H1 (cell line): Measurements from ENCODE around the gene MMP7. TPM values are rescaled to one million over a fixed set of nuclear protein-coding genes. Genes with fewer than 3 reads are reported as not detected.

ENCODE experiments used
- CTCF ChIA-PET: fragments of 300-600 bp; sonication (Branson Sonifier 250); formaldehyde crosslinking; loops from one replicate; lab custom pipeline; 2021; ENCODE audit not compliant: partially characterized antibody; lab: Charles Lee
- POLR2A ChIA-PET: fragments of 300-600 bp; sonication (Branson Sonifier 250); formaldehyde crosslinking; loops from one replicate; lab custom pipeline; 2021; ENCODE audit warnings: inconsistent platforms; ENCODE audit not compliant: partially characterized antibody; lab: Charles Lee
- DNase-seq, 2 experiments: peaks; one replicate each; pipeline versions ENCODE4 v3.0.0 to v3.0.0-alpha.2; 2010 to 2022; ENCODE audit warnings: low spot score in 2 of 2, low read depth in 1 of 2, mixed read lengths in 1 of 2
- FAIRE-seq: peaks from 2 replicates; lab custom pipeline; 2011; peaks lifted over from hg19 to GRCh38; lab: Jason Lieb, UNC
- H2AFZ ChIP-seq: 2 replicates; pipeline ENCODE4 v1.8.1; 2012; ENCODE audit warnings: low read length, inconsistent platforms
- H2AK5ac ChIP-seq: 2 replicates; pipeline ENCODE4 v1.6.1; 2013; ENCODE audit warnings: low read depth, low read length
- H2BK120ac ChIP-seq: replicated peaks from 2 replicates; pipeline ENCODE3; 2013; ENCODE audit warnings: low read depth, low read length, inconsistent platforms
- H2BK12ac ChIP-seq: 2 replicates; pipeline ENCODE4 v1.6.1; 2013; ENCODE audit warnings: low read depth, low read length
- H2BK15ac ChIP-seq: 2 replicates; pipeline ENCODE4 v1.6.1; 2013; ENCODE audit warnings: low read length
- H2BK20ac ChIP-seq: 2 replicates; pipeline ENCODE4 v1.6.1; 2013; ENCODE audit warnings: low read length
- H2BK5ac ChIP-seq: 2 replicates; pipeline ENCODE4 v1.6.1; 2013; ENCODE audit warnings: low read depth, low read length
- H3K14ac ChIP-seq: 2 replicates; pipeline ENCODE4 v1.6.1; 2013; ENCODE audit warnings: inconsistent platforms; ENCODE audit not compliant: insufficient read length
- H3K18ac ChIP-seq: 2 replicates; pipeline ENCODE4 v1.6.1; 2013; ENCODE audit warnings: low read length; ENCODE audit errors: extremely low read depth
- H3K23ac ChIP-seq: 2 replicates; pipeline ENCODE4 v1.6.1; 2013; ENCODE audit warnings: inconsistent platforms; ENCODE audit not compliant: insufficient read length
- H3K23me2 ChIP-seq: 2 replicates; pipeline ENCODE4 v1.6.1; 2013; ENCODE audit warnings: low read depth, low read length
- H3K27ac ChIP-seq: 2 replicates; pipeline ENCODE4 v1.6.1; 2011; ENCODE audit warnings: low read depth, low read length, inconsistent platforms
- H3K27me3 ChIP-seq, 4 experiments: replicated peaks in 1 of 4; 1 replicate in 1 of 4; 2 replicates in 3 of 4; pipeline versions ENCODE4 v1.6.1 to v1.8.1; 2011 to 2013; ENCODE audit warnings: low read length in 3 of 4, mild to moderate bottlenecking in 3 of 4, inconsistent platforms in 2 of 4, mixed read lengths in 2 of 4, moderate library complexity in 1 of 4; ENCODE audit not compliant: control insufficient read depth in 3 of 4, insufficient read depth in 3 of 4; ENCODE audit errors: extremely low read depth in 1 of 4
- H3K36me3 ChIP-seq, 4 experiments: 2 replicates each; pipeline versions ENCODE4 v1.6.1 to v1.8.1; 2011 to 2013; ENCODE audit warnings: mild to moderate bottlenecking in 4 of 4, low read length in 3 of 4, moderate library complexity in 2 of 4, control low read depth in 1 of 4, inconsistent platforms in 1 of 4; ENCODE audit not compliant: insufficient read depth in 4 of 4, control insufficient read depth in 2 of 4
- H3K4ac ChIP-seq: replicated peaks from 2 replicates; pipeline ENCODE3; 2013; ENCODE audit warnings: low read length, low read depth, mixed read lengths, inconsistent platforms; ENCODE audit not compliant: insufficient read length
- H3K4me1 ChIP-seq, 4 experiments: replicated peaks in 1 of 4; 1 replicate in 1 of 4; 2 replicates in 3 of 4; pipeline versions ENCODE4 v1.6.1 to v1.8.1; 2011 to 2013; ENCODE audit warnings: low read length in 3 of 4, inconsistent platforms in 2 of 4, mixed read lengths in 1 of 4; ENCODE audit not compliant: insufficient read depth in 4 of 4, control insufficient read depth in 3 of 4
- H3K4me2 ChIP-seq, 2 experiments: 2 replicates each; pipeline versions ENCODE4 v1.6.1 to v1.8.1; 2011 to 2013; ENCODE audit warnings: low read depth in 2 of 2, low read length in 2 of 2, control low read depth in 1 of 2, inconsistent platforms in 1 of 2, mild to moderate bottlenecking in 1 of 2; ENCODE audit not compliant: insufficient read depth in 1 of 2
- H3K4me3 ChIP-seq, 4 experiments: fragments of 200-600, 300-600 bp in 1 of 4; sonication (generic), shearing (Covaris generic), sonication (Bioruptor Twin) in 1 of 4; 2 replicates each; pipeline versions ENCODE4 v1.5.1 to v1.8.1; 2011 to 2016; ENCODE audit warnings: low read length in 4 of 4, low read depth in 3 of 4, control low read depth in 2 of 4, inconsistent platforms in 2 of 4, mild to moderate bottlenecking in 2 of 4, mixed read lengths in 1 of 4, moderate library complexity in 1 of 4; ENCODE audit not compliant: insufficient read depth in 2 of 4; ENCODE audit errors: extremely low read depth in 1 of 4
- H3K56ac ChIP-seq: replicated peaks from 2 replicates; pipeline ENCODE3; 2013; ENCODE audit warnings: low read depth, mild to moderate bottlenecking, mixed read lengths, low read length, inconsistent platforms; ENCODE audit not compliant: insufficient read length
- H3K79me1 ChIP-seq: 2 replicates; pipeline ENCODE4 v1.6.1; 2013; ENCODE audit warnings: low read depth, low read length, control low read depth
- H3K79me2 ChIP-seq, 2 experiments: 2 replicates each; pipeline versions ENCODE4 v1.6.1 to v1.8.1; 2012 to 2013; ENCODE audit warnings: low read length in 2 of 2, mild to moderate bottlenecking in 2 of 2, inconsistent platforms in 1 of 2; ENCODE audit not compliant: insufficient read depth in 2 of 2, control insufficient read depth in 1 of 2
- H3K9ac ChIP-seq, 4 experiments: replicated peaks in 1 of 4; 1 replicate in 1 of 4; 2 replicates in 3 of 4; pipeline versions ENCODE4 v1.6.1 to v1.8.1; 2011 to 2013; ENCODE audit warnings: low read depth in 3 of 4, low read length in 3 of 4, control low read depth in 2 of 4, mild to moderate bottlenecking in 2 of 4, moderate library complexity in 2 of 4, inconsistent platforms in 1 of 4; ENCODE audit errors: extremely low read depth in 1 of 4
- H3K9me3 ChIP-seq, 2 experiments: 2 replicates each; pipeline versions ENCODE4 v1.6.1 to v1.8.1; 2012 to 2013; ENCODE audit warnings: mild to moderate bottlenecking in 2 of 2, moderate library complexity in 2 of 2, control low read depth in 1 of 2, inconsistent platforms in 1 of 2, low read depth in 1 of 2, low read length in 1 of 2, mixed read lengths in 1 of 2; ENCODE audit not compliant: insufficient read depth in 2 of 2
- H4K20me1 ChIP-seq, 2 experiments: replicated peaks in 1 of 2; 2 replicates each; pipeline versions ENCODE3 to v1.8.1; 2011 to 2013; ENCODE audit warnings: inconsistent platforms in 2 of 2, low read length in 2 of 2, mild to moderate bottlenecking in 1 of 2; ENCODE audit not compliant: insufficient read depth in 2 of 2, control insufficient read depth in 1 of 2
- H4K5ac ChIP-seq: 2 replicates; pipeline ENCODE4 v1.6.1; 2013; ENCODE audit warnings: low read length, low read depth, mixed read lengths, inconsistent platforms; ENCODE audit not compliant: insufficient read length
- H4K8ac ChIP-seq: 2 replicates; pipeline ENCODE4 v1.8.0; 2013; ENCODE audit warnings: mild to moderate bottlenecking, moderate library complexity, low read length, inconsistent platforms; ENCODE audit not compliant: insufficient read depth; ENCODE audit errors: extremely low read depth
- H4K91ac ChIP-seq: replicated peaks from 2 replicates; pipeline ENCODE3; 2013; ENCODE audit warnings: low read length, mixed read lengths, inconsistent platforms; ENCODE audit not compliant: insufficient read length
- WGBS, 2 experiments: shearing (Covaris generic) in 1 of 2; methylation state at CpG; one replicate each; pipeline versions ENCODE4 v1.1.6 to v1.1.7; 2013 to 2015; ENCODE audit warnings: low lambda C conversion rate in 2 of 2, mixed read lengths in 2 of 2, inconsistent platforms in 1 of 2, low coverage in 1 of 2, missing lambda C conversion rate in 1 of 2; ENCODE audit not compliant: insufficient replicate concordance in 2 of 2, insufficient coverage in 1 of 2, insufficient read length in 1 of 2; ENCODE audit errors: extremely low coverage in 1 of 2, missing lambda C conversion rate in 1 of 2; 5-methylcytosine and 5-hydroxymethylcytosine counted together
- polyA plus RNA-seq, 7 experiments: library from polyadenylated mRNA; depleted of rRNA in 3 of 7; stranded (reverse) in 5 of 7; unstranded in 2 of 7; fragments of >200 nt in 5 of 7; fragments of 200-250 nt in 2 of 7; gene quantifications; 1 replicate in 5 of 7; 2 replicates in 1 of 7; 4 replicates in 1 of 7; pipeline versions ENCODE4 v1.2.1 to v1.2.3, GENCODE V29; 2011 to 2013; ENCODE audit warnings: missing spikeins in 2 of 7, mixed read lengths in 2 of 7
- total RNA-seq: library from RNA; stranded (reverse); fragmentation: NEBNext Ultra II Directional; extraction: Animal tissue kit (Norgen Biotek cat#: 25700); gene quantifications from 2 replicates; pipeline ENCODE4 v1.2.1, GENCODE V29; 2021

The MMP7 gene
- total and polyA plus RNA-seq, 2 of the 8 experiments (the other 6 are each of a cell fraction or from before 2014, with no cell fraction given): not detected

- H3K4me2 ChIP-seq: no peak overlapping the region
- H3K4me3 ChIP-seq: no peak overlapping the region
Observed at GRCh38 chr11:102489186-102490145, 41.1 kb downstream of the MMP7 start.

More at GRCh38 chr11:102489186-102490145, 41.1 kb downstream of the MMP7 start:
- Histone ChIP-seq H2BK5ac (no peak overlapping the region), H4K5ac (no peak overlapping the region), H3K4ac (no peak overlapping the region), H2AFZ (no peak overlapping the region), H3K36me3 (no peaks in the 10 kb centered on the region), H3K9ac (no peak overlapping the region), H3K23ac (no peak overlapping the region), H2BK20ac (no peak overlapping the region), H3K23me2 (no peaks in the 10 kb centered on the region), H4K20me1 (no peaks in the 10 kb centered on the region), H3K4me1 (no peaks in the 10 kb centered on the region), H2AK5ac (no peak overlapping the region), H4K8ac (no peak overlapping the region), H3K79me2 (no peaks in the 10 kb centered on the region), H4K91ac (no peak overlapping the region), H3K9me3 (no peaks in the 10 kb centered on the region), H2BK15ac (no peak overlapping the region), H2BK120ac (no peak overlapping the region), H2BK12ac (no peak overlapping the region), H3K14ac (no peak overlapping the region), H3K79me1 (no peaks in the 10 kb centered on the region), H3K27ac (no peak overlapping the region), H3K56ac (no peak overlapping the region), H3K18ac (no peak overlapping the region), H3K27me3 (no peaks in the 10 kb centered on the region)
- WGBS, 2 experiments: 62% methylated on average over 5 of the region's 5 CpGs; no CpG with 5 or more reads in 1 of the 2 experiments
- ChIA-PET CTCF (interaction anchor here (1.5 to 2.5 kb wide), 3 partner anchors 28 to 177 kb away, joined by 3 to 10 read pairs (median 9); no protein-coding TSS in a partner anchor), POLR2A (no interaction called here)
- DNase-seq (no peak), FAIRE-seq (no peak)
